Measurements from ENCODE around the gene MYT1. TPM values are rescaled to one million over a fixed set of nuclear protein-coding genes. Genes with fewer than 3 reads are reported as not detected.

Gene MYT1
- total RNA-seq, 1 donor from 2014 or later, result not detected

DNA sequence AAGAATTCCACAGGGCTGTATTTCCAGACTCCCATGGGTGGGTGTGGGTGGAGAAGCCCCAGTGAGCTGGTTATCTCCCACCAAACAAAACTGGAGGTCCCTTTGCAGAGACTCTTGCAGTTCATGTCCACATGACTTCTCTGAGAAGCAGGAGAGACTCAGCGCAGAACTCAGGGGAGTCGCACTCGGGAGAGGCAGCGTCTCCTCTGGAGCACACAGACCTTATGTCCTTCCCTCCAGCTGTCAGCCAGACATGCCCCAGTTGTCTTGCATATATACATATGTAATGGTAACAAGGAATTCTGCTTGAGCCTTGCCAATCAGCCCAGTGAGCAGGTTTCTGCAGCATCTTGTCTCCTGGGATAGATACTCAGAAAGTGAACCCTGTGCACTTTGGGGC is 23.8 kb downstream of the MYT1 start:
- DNase-seq (ENCODE audit: extremely low read depth, low read depth, low spot score), result no peak

- DNase-seq (ENCODE audit: extremely low read depth, low read depth, low spot score), result peak; percentile 98
Measured at GRCh38 chr20:64188682-64189529, 24.7 kb downstream of the MYT1 start.

DNA sequence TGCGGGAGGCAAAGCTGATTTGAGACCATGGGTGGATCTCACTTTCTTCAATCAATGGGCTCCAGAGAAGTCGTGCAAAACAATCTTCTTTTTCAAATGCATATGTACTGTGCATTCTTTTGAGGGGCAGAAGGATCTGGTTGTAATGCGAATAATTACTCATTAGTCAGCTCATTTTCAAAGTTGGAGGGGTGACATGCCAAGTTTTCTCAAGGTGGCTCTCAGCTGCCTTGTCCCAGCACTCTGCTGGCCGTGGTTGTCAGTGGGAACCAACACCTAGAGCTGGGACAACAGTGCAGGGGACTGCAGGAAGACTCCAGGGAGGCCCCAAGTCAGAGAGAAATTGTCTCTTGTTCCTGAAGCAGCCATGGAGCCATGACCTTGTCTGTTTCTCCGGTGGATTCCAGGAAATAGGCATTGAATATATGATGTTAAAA is 25.3 kb downstream of the MYT1 start:
- DNase-seq (ENCODE audit: extremely low read depth, low read depth, low spot score), result no peak

DNA sequence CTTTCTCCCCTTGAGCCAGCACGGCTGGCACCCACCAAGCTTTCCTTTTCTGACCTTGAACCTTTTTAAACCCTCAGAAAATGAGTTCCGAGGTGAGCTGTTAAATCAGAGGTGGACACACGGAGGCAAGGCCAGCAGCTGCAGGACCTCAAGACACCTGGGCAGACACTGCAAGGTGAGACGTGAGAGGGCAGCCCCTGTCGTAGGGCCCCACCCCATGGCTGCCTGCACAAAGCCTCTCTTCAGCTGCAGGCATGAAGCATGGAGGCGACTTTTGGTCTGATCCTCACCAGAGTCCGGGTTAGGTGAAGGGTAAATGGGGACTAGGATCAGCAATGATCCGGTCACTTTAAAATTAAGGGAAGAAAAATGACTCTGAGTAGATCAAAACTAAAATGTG is 25.7 kb downstream of the MYT1 start:
- no peak for DNase-seq (ENCODE audit: extremely low read depth, low read depth, low spot score)

GRCh38 chr20:64191002-64191401 is 26.8 kb downstream of the MYT1 start:
- DNase-seq (ENCODE audit: extremely low read depth, low read depth, low spot score), result no peak

- no peak for DNase-seq (ENCODE audit: extremely low read depth, low read depth, low spot score)
Measured at GRCh38 chr20:64192406-64192805, 28.2 kb downstream of the MYT1 start.

- no peak for DNase-seq (ENCODE audit: extremely low read depth, low read depth, low spot score)
Measured at GRCh38 chr20:64193058-64193457, 28.8 kb downstream of the MYT1 start.

DNA sequence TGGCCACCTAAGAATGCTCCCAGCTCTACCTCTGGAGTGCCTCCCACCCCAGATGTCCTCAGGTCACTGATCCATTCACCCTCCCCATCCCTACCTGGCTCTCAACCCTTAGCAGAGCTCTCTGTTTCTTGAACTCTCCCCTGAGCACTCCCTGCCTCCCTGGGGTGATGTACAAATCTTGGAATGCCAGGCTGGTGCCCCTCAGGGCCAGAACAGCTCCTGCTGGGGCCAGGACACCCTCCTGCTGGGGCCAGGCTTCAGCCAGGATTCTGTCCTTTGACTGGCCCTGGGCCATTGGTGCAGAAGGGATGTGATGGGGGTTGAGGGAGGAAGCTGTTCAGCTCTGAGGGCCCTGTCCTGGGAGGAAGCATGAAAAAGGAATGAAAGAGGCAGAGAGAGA is 30.0 kb downstream of the MYT1 start:
- no peak for DNase-seq (ENCODE audit: extremely low read depth, low read depth, low spot score)

DNA sequence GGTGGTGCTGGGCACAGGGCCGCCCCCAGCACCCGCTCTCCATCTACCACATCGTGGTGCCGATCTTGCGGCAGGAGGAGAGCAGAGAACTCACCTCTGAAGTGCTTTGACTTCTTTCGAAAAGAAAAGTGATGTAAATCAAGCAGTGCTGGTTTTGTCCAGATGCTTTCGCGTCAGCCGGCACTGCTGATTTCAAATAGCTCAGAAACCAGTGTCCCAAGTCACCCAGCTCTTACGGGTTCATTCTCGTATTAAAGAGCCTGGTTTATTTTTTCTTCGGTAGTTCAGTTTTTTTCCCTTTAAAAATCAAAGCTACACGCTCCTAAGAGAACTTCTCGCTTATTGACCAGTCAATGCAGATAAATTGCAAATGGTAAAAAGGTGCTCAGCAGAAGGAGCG is 32.1 kb downstream of the MYT1 start:
- no peak for DNase-seq (ENCODE audit: extremely low read depth, low read depth, low spot score)

- no peak for DNase-seq (ENCODE audit: extremely low read depth, low read depth, low spot score)
Measured at GRCh38 chr20:64196847-64197306, 32.6 kb downstream of the MYT1 start.

DNA sequence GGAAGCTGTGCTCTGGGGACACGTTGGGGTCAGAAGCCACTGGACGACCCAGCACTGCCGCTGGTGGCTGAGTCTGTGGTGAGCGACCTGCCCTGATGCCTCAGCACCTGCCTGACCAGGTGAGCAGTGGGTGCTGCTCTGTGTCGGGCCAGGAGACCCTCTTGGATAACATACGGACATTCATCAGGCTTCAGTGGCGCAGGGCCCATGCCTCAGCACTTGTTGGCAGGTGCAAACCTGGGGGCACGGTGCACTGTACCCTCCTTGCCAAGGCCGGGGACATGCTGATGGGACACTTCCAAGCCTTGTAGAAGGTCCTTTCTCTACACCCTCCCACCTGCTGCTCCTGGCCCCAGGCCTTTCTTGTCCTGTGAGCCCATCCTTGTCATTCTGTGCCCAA is 34.1 kb downstream of the MYT1 start:
- no peak for DNase-seq (ENCODE audit: extremely low read depth, low read depth, low spot score)

GRCh38 chr20:64199395-64199794 is 35.1 kb downstream of the MYT1 start:
- no peak for DNase-seq (ENCODE audit: extremely low read depth, low read depth, low spot score)

DNA sequence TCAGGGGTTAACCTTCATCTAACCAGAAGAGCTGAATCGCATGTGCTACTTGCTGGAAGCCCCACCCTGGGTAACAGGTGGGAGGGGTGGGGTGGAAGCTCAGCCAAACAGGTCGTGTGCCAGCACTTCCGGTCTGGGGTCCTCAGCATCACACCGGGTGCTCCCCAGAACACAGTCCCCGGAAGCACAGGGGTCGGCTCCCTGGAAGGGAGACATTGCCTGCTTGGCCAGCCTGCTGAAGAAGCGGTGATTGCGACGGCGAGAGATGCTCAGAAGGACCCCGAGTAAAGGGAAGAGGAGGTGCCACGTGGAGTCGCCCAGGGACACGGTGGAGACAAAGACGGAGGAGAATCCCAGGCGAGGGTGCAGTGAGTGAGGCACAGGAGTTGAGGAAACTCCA is 36.5 kb downstream of the MYT1 start:
- DNase-seq (ENCODE audit: extremely low read depth, low read depth, low spot score), result no peak

DNA sequence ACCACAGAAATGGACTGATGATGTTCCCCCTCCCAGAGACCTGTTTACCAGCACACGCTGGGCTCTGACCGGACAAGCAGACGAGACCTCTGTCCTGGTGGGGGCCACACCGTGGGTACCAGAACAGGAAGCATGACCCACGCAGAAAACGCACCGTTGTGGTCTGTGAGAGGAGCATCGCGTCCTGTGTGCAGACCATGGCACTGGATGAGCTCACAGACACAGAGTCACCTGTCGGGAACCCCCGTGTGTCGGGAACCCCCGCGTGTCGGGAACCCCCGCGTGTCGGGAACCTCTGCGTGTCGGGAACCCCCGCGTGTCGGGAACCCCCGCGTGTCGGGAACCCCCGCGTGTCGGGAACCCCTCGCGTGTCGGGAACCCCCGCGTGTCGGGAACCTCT is 37.4 kb downstream of the MYT1 start:
- DNase-seq (ENCODE audit: extremely low read depth, low read depth, low spot score), result no peak

DNA sequence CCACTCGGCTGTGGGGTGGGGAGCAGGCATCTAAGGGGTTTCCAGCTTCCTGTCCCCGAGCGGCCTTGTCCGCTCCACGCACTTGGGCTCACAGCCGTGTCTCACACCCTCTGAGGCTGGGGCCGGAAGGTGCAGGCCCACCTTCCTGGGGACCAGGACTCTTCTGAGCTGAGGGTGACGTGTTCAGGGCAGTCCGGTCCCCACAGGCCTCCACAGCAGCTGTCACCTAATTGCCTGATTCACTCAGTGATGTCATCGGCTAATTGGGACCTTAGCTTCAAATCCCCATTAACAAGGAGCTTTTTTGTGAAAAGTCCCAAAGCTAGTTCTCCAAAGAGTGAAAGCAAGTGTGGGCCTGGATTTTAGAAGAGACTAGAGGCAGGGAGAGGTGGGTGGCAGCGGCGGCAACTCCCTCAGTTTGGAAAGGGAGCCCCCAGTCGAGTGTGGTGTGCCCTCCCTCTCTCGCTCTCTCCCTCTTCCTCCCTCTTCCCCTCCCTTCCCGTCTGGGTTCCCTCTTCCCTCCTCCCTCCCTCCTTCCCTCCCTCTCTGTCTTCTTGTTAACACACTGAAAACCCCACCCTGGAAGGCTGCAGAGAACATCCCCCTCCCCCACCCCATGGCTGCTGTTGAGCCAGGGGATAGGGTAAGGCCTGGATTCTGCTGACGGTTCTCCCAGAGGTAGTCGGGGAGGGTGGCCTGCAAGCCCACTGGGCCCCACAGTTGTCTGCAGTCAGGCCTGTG is 39.0 kb downstream of the MYT1 start:
- no peak for DNase-seq (ENCODE audit: extremely low read depth, low read depth, low spot score)

GRCh38 chr20:64205611-64206026 is 41.4 kb downstream of the MYT1 start:
- no peak for DNase-seq (ENCODE audit: extremely low read depth, low read depth, low spot score)

DNA sequence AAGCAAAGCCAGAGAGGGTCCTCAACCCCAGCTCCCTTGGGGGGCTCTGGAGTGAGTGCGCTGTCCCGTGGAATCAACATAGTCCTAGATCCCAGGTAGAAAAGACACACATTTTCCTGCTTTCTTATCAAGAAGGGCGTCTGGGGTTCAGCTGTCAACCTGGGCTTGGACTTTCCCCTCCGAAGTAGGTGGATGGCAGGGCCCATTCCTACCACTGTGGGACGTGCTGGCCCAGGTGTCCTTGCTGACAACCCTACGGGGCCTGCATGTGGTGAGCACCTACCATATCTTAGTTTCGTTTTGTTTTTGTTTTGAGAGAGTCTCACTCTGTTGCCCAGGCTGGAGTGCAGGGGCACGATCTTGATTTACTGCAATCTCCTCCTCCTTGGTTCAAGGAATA is 42.4 kb downstream of the MYT1 start:
- DNase-seq (ENCODE audit: extremely low read depth, low read depth, low spot score), result no peak

- no peak for DNase-seq (ENCODE audit: extremely low read depth, low read depth, low spot score)
Measured at GRCh38 chr20:64207641-64208590, 43.7 kb downstream of the MYT1 start.

DNA sequence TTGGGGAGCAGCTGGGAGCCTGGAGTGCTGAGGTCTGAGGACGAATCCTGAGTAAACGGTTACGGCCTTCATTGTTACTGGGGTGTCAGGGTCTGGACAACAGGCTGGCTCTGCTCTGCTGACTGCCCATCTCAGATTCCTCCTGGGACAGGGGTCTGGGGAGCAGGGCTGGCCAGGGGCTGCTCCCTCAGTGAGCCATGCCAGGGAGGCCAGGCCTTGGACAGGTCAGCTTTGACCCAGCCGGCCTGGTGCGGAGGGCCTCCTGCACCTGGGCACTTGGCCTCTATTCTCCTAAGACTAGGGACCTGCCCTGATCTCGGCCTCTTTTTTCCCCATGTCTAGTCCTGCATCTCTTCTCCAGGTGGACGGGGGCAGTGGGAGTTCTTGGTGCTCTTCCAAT is 44.9 kb downstream of the MYT1 start:
- DNase-seq (ENCODE audit: extremely low read depth, low read depth, low spot score), result no peak

DNA sequence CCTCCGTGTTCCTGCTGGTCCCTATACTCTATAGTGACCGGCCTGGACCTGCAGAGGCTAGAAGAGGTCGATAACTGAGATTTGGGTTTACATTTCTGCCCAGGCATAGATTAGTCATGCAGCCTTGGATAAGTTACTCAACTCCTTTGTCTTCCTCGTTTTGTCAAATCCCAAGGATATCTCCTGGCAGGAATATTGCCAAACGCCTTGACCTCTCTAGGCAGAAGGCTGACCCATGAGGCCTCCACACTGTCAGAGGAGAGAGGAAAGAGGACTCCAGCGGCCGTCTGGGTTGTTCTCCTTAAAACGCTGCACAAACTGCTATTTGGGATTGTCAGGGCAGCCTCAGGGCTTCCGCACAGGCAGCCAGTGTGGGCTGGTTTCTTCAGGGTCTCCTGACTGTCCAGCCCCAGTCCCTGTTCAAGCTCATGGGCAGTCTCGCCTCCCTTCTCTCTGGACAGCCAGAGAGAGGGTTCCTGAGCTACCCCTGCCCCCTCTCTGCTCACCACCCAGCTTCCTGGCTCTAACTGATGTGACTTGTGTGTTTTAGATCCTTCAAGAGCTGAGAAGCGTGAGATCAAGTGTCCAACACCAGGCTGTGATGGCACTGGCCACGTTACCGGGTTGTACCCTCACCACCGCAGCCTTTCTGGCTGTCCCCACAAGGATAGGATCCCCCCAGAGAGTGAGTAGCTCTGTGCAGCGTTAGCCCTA is 46.6 kb downstream of the MYT1 start:
- no peak for DNase-seq (ENCODE audit: extremely low read depth, low read depth, low spot score)

All from glomerular endothelial cell (primary cell).